Endothelial cell of umbilical vein (primary cell): Measurements from ENCODE around the gene AK8. TPM values are rescaled to one million over a fixed set of nuclear protein-coding genes. Genes with fewer than 3 reads are reported as not detected.

Source experiments
- BruUV-seq: library from RNA; stranded (reverse); fragments of 400-500 nt; replicated peaks from 2 replicates; lab custom pipeline; 2021; lab: Mats Ljungman, UMichigan
- CTCF ChIA-PET: fragments of 300-600, 350-600 bp; sonication (Branson Sonifier 250); formaldehyde crosslinking; loops from one replicate; lab custom pipeline; 2021; ENCODE audit warnings: antibody characterized with exemption, inconsistent platforms; lab: Charles Lee
- POLR2A ChIA-PET: fragments of 300-600, 350-600 bp; sonication (Branson Sonifier 250); formaldehyde crosslinking; loops from one replicate; lab custom pipeline; 2021; ENCODE audit warnings: antibody characterized with exemption, inconsistent platforms; lab: Charles Lee
- DNase-seq: peaks from one replicate; pipeline ENCODE4 v3.0.0-alpha.2; 2011; ENCODE audit warnings: low read depth, low spot score
- FAIRE-seq: peaks from 2 replicates; lab custom pipeline; 2011; peaks lifted over from hg19 to GRCh38; lab: Jason Lieb, UNC
- H2AFZ ChIP-seq: 2 replicates; pipeline ENCODE4 v1.6.0; 2012; ENCODE audit warnings: low read depth, low read length, control low read depth, inconsistent platforms
- H3K27ac ChIP-seq: 2 replicates; pipeline ENCODE4 v1.5.1; 2011; ENCODE audit warnings: low read depth, mild to moderate bottlenecking, control low read depth, low read length, moderate library complexity; ENCODE audit not compliant: insufficient read depth
- H3K27me3 ChIP-seq, 2 experiments: 2 replicates each; pipeline versions ENCODE4 v1.6.0 to v1.6.1; 2011; ENCODE audit warnings: low read length in 2 of 2, mixed read lengths in 1 of 2; ENCODE audit not compliant: control insufficient read depth in 2 of 2, insufficient read depth in 2 of 2
- H3K36me3 ChIP-seq, 2 experiments: 2 replicates in 1 of 2; 3 replicates in 1 of 2; pipeline ENCODE4 v1.5.1; 2011; ENCODE audit warnings: low read length in 2 of 2, mild to moderate bottlenecking in 1 of 2, moderate library complexity in 1 of 2; ENCODE audit not compliant: control insufficient read depth in 2 of 2, insufficient read depth in 2 of 2; ENCODE audit errors: extremely low read depth in 1 of 2
- H3K4me1 ChIP-seq: 3 replicates; pipeline ENCODE4 v1.5.1; 2011; ENCODE audit warnings: mild to moderate bottlenecking, low read length; ENCODE audit not compliant: control insufficient read depth, insufficient read depth; ENCODE audit errors: extremely low read depth
- H3K4me2 ChIP-seq: 2 replicates; pipeline ENCODE4 v1.6.1; 2011; ENCODE audit warnings: low read length, control low read depth, mixed read lengths; ENCODE audit not compliant: insufficient read depth
- H3K4me3 ChIP-seq, 3 experiments: fragments of 200-600 bp in 1 of 3; sonication (generic), shearing (Covaris generic) in 1 of 3; replicated peaks in 1 of 3; 2 replicates each; pipeline ENCODE4 v1.5.1; 2011 to 2016; ENCODE audit warnings: control low read depth in 3 of 3, low read length in 3 of 3, mild to moderate bottlenecking in 2 of 3, inconsistent platforms in 1 of 3, low read depth in 1 of 3, moderate library complexity in 1 of 3; ENCODE audit not compliant: insufficient read depth in 1 of 3
- H3K79me2 ChIP-seq: 2 replicates; pipeline ENCODE4 v1.6.0; 2012; ENCODE audit warnings: low read length, inconsistent platforms; ENCODE audit not compliant: control insufficient read depth, insufficient read depth
- H3K9ac ChIP-seq: replicated peaks from 2 replicates; pipeline ENCODE3; 2011; ENCODE audit warnings: low read length, control low read depth; ENCODE audit not compliant: insufficient read depth; ENCODE audit errors: extremely low read depth
- H3K9me1 ChIP-seq: replicated peaks from 3 replicates; pipeline ENCODE4 v1.6.0; 2011; ENCODE audit warnings: mild to moderate bottlenecking, low read length; ENCODE audit not compliant: control insufficient read depth, insufficient read depth; ENCODE audit errors: extremely low read depth
- H3K9me3 ChIP-seq: replicated peaks from 2 replicates; pipeline ENCODE4 v1.5.1; 2012; ENCODE audit warnings: low read length, inconsistent platforms; ENCODE audit not compliant: control insufficient read depth, insufficient read depth
- H4K20me1 ChIP-seq: replicated peaks from 2 replicates; pipeline ENCODE3; 2011; ENCODE audit warnings: mild to moderate bottlenecking, low read length; ENCODE audit not compliant: control insufficient read depth, insufficient read depth; ENCODE audit errors: extremely low read depth
- CTCF ChIP-seq, 2 donors: IDR thresholded peaks; 1 replicate in 1 of 2; 2 replicates in 1 of 2; pipeline ENCODE4 v1.5.1; 2011; ENCODE audit warnings: low read length in 2 of 2, mild to moderate bottlenecking in 2 of 2, moderate library complexity in 2 of 2, control low read depth in 1 of 2, inconsistent platforms in 1 of 2, low read depth in 1 of 2; ENCODE audit not compliant: insufficient read depth in 1 of 2; ENCODE audit errors: extremely low read depth in 1 of 2
- EZH2 ChIP-seq: IDR thresholded peaks from 2 replicates; pipeline ENCODE4 v1.6.1; 2012; ENCODE audit warnings: borderline replicate concordance, low read depth, mild to moderate bottlenecking, moderate library complexity, low read length, inconsistent platforms; ENCODE audit not compliant: severe bottlenecking
- FOS ChIP-seq: IDR thresholded peaks from 2 replicates; pipeline ENCODE4 v1.6.1; 2011; ENCODE audit warnings: mild to moderate bottlenecking, low read length, moderate library complexity, borderline replicate concordance; ENCODE audit not compliant: insufficient read depth
- GATA2 ChIP-seq: IDR thresholded peaks from 2 replicates; pipeline ENCODE4 v1.7.0; 2011; ENCODE audit warnings: low read depth, mild to moderate bottlenecking, moderate library complexity, mixed read lengths, low read length; ENCODE audit not compliant: insufficient read length, insufficient read depth
- JUN ChIP-seq: IDR thresholded peaks from 2 replicates; pipeline ENCODE4 v1.6.1; 2011; ENCODE audit warnings: borderline replicate concordance, low read depth; ENCODE audit not compliant: insufficient read length, insufficient read depth
- MAX ChIP-seq: IDR thresholded peaks from 2 replicates; pipeline ENCODE4 v1.6.1; 2011; ENCODE audit not compliant: insufficient read depth, insufficient read length
- MYC ChIP-seq: IDR thresholded peaks from one replicate; pipeline ENCODE4 v1.6.1; 2011; ENCODE audit warnings: mild to moderate bottlenecking, low read depth, low read length
- POLR2A ChIP-seq: IDR thresholded peaks from 2 replicates; pipeline ENCODE4 v1.6.1; 2012; ENCODE audit warnings: low read depth, mild to moderate bottlenecking, control low read depth, low read length
- POLR2AphosphoS5 ChIP-seq: IDR thresholded peaks from 2 replicates; pipeline ENCODE4 v1.6.1; 2012; ENCODE audit warnings: low read depth, mild to moderate bottlenecking, control low read depth, low read length, moderate library complexity; ENCODE audit not compliant: insufficient read depth
- dilution Hi-C: fragments of 300-500 bp; cut with MboI; formaldehyde crosslinking; loops from one replicate; pipeline ENCODE4 v1.15.0; 2019; ENCODE audit warnings: low sequenced_read_pairs; ENCODE audit not compliant: extremely low pct_ligation_motif_present
- intact Hi-C: fragments of 100-400 bp; cut with micrococcal nuclease; formaldehyde crosslinking; loops from one replicate; pipeline ENCODE4 v1.10.0; 2022
- polyA plus RNA-seq, 4 experiments: library from polyadenylated mRNA; depleted of rRNA in 3 of 4; stranded (reverse) in 3 of 4; unstranded in 1 of 4; fragments of >200 nt; gene quantifications; 2 replicates each; pipeline versions ENCODE4 v1.2.1 to v1.2.3, GENCODE V29; 2011 to 2012; ENCODE audit warnings: missing spikeins in 1 of 4
- total RNA-seq: library from RNA; stranded (reverse); gene quantifications from 2 replicates; pipeline ENCODE4 v1.2.3, GENCODE V29; 2021

AK8 gene
- total and polyA plus RNA-seq, 2 donors (not counting 3 experiments of a cell fraction or from before 2014, with no cell fraction given): 0.06 TPM; not detected in 1

- no peak for TF ChIP-seq GATA2
- no peak for TF ChIP-seq EZH2
- TF ChIP-seq CTCF (IDR thresholded peaks at IDR 0.05; ENCODE audit: extremely low read depth in 1 of 2, insufficient read depth in 1 of 2, low read depth in 1 of 2, low read length in 2 of 2): no peak
- no peak for TF ChIP-seq MYC
- no peak for TF ChIP-seq JUN
- TF ChIP-seq MAX: no peak
- no peak for TF ChIP-seq POLR2A
- no peak for TF ChIP-seq FOS
- TF ChIP-seq POLR2AphosphoS5: no peak
- ChIA-PET CTCF (interaction anchor here (1.4 kb wide), 1 partner anchor 383 kb away, joined by 4 read pairs; no protein-coding TSS in a partner anchor), POLR2A (no interaction called here)
- FAIRE-seq (no peak), DNase-seq (no peak)
- peaks cover 10 to 13% of the 10 kb centered on the region in 2 experiments for H3K27me3 ChIP-seq
- intact Hi-C loops (no loop called here), dilution Hi-C loops (no loop called here)
- no peak overlapping the region for H3K9ac ChIP-seq
- no peak overlapping the region for H3K4me2 ChIP-seq
- H3K4me1 ChIP-seq: no peaks in the 10 kb centered on the region
- H3K9me1 ChIP-seq: no peaks in the 10 kb centered on the region
- no peaks in the 10 kb centered on the region for H3K79me2 ChIP-seq
- no peaks in the 10 kb centered on the region for H4K20me1 ChIP-seq
- H3K9me3 ChIP-seq: no peaks in the 10 kb centered on the region
- no peak overlapping the region for H2AFZ ChIP-seq
- no peak overlapping the region for H3K4me3 ChIP-seq
- H3K27ac ChIP-seq: no peak overlapping the region
- H3K36me3 ChIP-seq: no peaks in the 10 kb centered on the region
- BruUV-seq: no TSS peak
Measured at GRCh38 chr9:132795511-132796303, 82.4 kb downstream of the AK8 start.
